Spleen (tissue), 11 donors: ENCODE data around the gene PTGIR. TPM values are rescaled to one million over a fixed set of nuclear protein-coding genes. Genes with fewer than 3 reads are reported as not detected.

Source experiments
- DNase-seq: peaks from one replicate; pipeline ENCODE4 v3.0.0-alpha.2; 2020
- H3K27ac ChIP-seq, 8 donors: fragments of 200-600 bp; sonication (generic) in 7 of 8; 1 replicate in 4 of 8; 2 replicates in 4 of 8; pipeline versions ENCODE4 v1.5.0 to v1.8.0; 2016 to 2021; ENCODE audit warnings: inconsistent platforms in 4 of 8, mild to moderate bottlenecking in 4 of 8, moderate library complexity in 1 of 8
- H3K27me3 ChIP-seq, 7 donors: fragments of 200-600 bp; sonication (generic) in 6 of 7; replicated peaks in 1 of 7; 1 replicate in 4 of 7; 2 replicates in 3 of 7; pipeline versions ENCODE4 v1.5.0 to v1.8.0; 2016 to 2021; ENCODE audit warnings: inconsistent platforms in 3 of 7, mild to moderate bottlenecking in 1 of 7
- H3K36me3 ChIP-seq, 6 donors: fragments of 200-600 bp; sonication (generic) in 5 of 6; 1 replicate in 4 of 6; 2 replicates in 2 of 6; pipeline versions ENCODE4 v1.5.0 to v1.8.0; 2016 to 2021; ENCODE audit warnings: inconsistent platforms in 2 of 6
- H3K4me1 ChIP-seq, 6 donors: fragments of 200-600 bp; sonication (generic) in 5 of 6; 1 replicate in 3 of 6; 2 replicates in 3 of 6; pipeline versions ENCODE4 v1.5.0 to v1.8.0; 2016 to 2021; ENCODE audit warnings: inconsistent platforms in 3 of 6
- H3K4me3 ChIP-seq, 8 donors: fragments of 200-600 bp; sonication (generic) in 7 of 8; 1 replicate in 4 of 8; 2 replicates in 4 of 8; pipeline versions ENCODE4 v1.5.0 to v1.8.0; 2016 to 2021; ENCODE audit warnings: inconsistent platforms in 4 of 8, mild to moderate bottlenecking in 4 of 8, moderate library complexity in 2 of 8
- H3K9me3 ChIP-seq, 8 donors: fragments of 200-600 bp; sonication (generic) in 7 of 8; 1 replicate in 4 of 8; 2 replicates in 4 of 8; pipeline versions ENCODE4 v1.5.0 to v1.8.0; 2016 to 2021; ENCODE audit warnings: inconsistent platforms in 4 of 8
- CTCF ChIP-seq, 11 experiments: fragments of 200-600 bp in 7 of 11; fragments of 450-650 bp in 4 of 11; sonication (generic) in 4 of 11; IDR thresholded peaks in 8 of 11; conservative IDR thresholded peaks in 3 of 11; 1 replicate in 7 of 11; 2 replicates in 4 of 11; pipeline versions ENCODE4 v1.4.0 to v1.8.0; 2016 to 2021; ENCODE audit warnings: antibody characterized with exemption in 11 of 11, inconsistent platforms in 4 of 11, mild to moderate bottlenecking in 1 of 11
- POLR2A ChIP-seq, 3 donors: fragments of 450-650 bp; IDR thresholded peaks; one replicate each; pipeline ENCODE4 v1.5.1; 2017; ENCODE audit warnings: antibody characterized with exemption in 3 of 3, mild to moderate bottlenecking in 1 of 3
- POLR2AphosphoS5 ChIP-seq, 3 donors: sonication (generic); formaldehyde crosslinking; IDR thresholded peaks; one replicate each; pipeline ENCODE4 v1.5.1; 2017; ENCODE audit warnings: antibody characterized with exemption in 3 of 3
- WGBS, 5 donors: extraction: QIAGEN DNeasy Blood & Tissue Kit in 3 of 5; methylation state at CpG; one replicate each; pipeline versions ENCODE4 v1.1.5 to v1.1.7; 2013 to 2018; 5-methylcytosine and 5-hydroxymethylcytosine counted together
- intact Hi-C: fragments of 100-400 bp; cut with DNase I; formaldehyde crosslinking; loops from one replicate; pipeline ENCODE4 v1.15.0; 2023; ENCODE audit warnings: low total_unique reads
- polyA plus RNA-seq, 3 donors: library from polyadenylated mRNA; stranded (reverse); fragments of 200-250 nt; gene quantifications; one replicate each; pipeline ENCODE4 v1.2.1, GENCODE V29; 2013
- total RNA-seq, 7 donors: library from RNA; depleted of rRNA in 3 of 7; stranded (reverse); fragments of >200 nt in 3 of 7; fragmentation: NEBNext Ultra II Directional in 4 of 7; extraction: Animal tissue kit (Norgen Biotek cat#: 25700) in 4 of 7; gene quantifications; one replicate each; pipeline versions ENCODE4 v1.1.0 to v1.2.1, GENCODE V29; 2016 to 2021
- donor health status: healthy with polysubstance abuse.
- donor health status: DM: no; HTN: no; CAD: no; lungs with moderate emphysema.
- donor health status: DM: no; HTN: no; CAD: no.
- donor health status: Bipolar disorder and iron deficiency.
- donor health status: healthy.
- donor health status: DM: no; HTN: no; CAD: no.
- donor health status: DM: yes; HTN: yes; CAD: no.

The PTGIR gene
- total and polyA plus RNA-seq, 10 donors: 5.4 to 18.6 (median 7.9) TPM

- DNase-seq: peak; percentile 75
- WGBS, 5 donors: 32 to 51% (median 40%) methylated on average over 19 to 34 of the region's 34 CpGs
- Histone ChIP-seq H3K4me1 (peaks cover 24 to 72% (median 52%) of the 10 kb centered on the region in 6 donors), H3K27ac (peak within 1 kb of the TSS in 1 of 8 donors; percentile 24), H3K4me3 (no peak within 1 kb of the TSS), H3K27me3 (peaks cover 0 to 87% (median 17%) of the 10 kb centered on the region in 7 donors), H3K36me3 (no peaks in the 10 kb centered on the region), H3K9me3 (no peaks in the 10 kb centered on the region)
- intact Hi-C loops: no loop called here
- TF ChIP-seq POLR2A (IDR thresholded peaks at IDR 0.05) (no peak), POLR2AphosphoS5 (IDR thresholded peaks at IDR 0.05) (no peak), CTCF (IDR thresholded peaks at IDR 0.05 in 8 of 11, conservative IDR thresholded peaks at IDR 0.05 in 3 of 11) (no peak)
These were observed 11.3 kb upstream of the PTGIR start, which contains the start of gene GNG8 for GRCh38 chr19:46635920-46636761. TSS of gene GNG8 (minus strand) at chr19:46636202. CDS start at chr19:46634682, 1,520 bp downstream.

DNA sequence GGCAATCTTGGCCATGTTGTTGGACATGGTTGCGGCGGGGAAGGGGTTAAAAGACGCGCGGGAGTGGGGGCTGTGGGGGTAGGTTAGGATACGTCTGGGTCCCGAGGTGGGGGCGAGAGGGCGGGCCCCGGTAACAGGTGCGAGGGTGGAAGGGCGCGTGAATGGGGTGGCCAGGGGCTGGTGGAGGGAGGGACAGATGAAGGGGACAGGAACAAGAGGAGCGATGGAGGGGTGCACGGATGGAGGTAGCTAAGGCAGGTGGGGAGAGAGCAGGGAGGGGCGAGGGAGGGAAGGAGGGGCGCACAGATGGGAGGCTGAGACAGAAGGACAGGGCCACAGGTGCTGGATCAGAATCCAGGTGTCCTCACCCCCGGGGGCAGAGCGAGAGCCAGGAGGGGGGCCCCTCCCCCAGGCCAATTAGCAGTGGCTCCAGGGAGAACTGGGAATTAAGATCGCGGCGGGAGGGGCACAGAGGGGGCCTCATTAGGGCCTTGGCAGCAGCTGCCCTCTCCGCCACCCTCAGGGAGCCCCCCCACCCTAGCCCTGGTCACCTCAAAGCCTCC lies 9.8 kb upstream of the PTGIR start:
- Histone ChIP-seq H3K4me1 (peaks cover 21 to 74% (median 51%) of the 10 kb centered on the region in 6 donors), H3K27me3 (peaks cover 0 to 74% (median 12%) of the 10 kb centered on the region in 7 donors), H3K36me3 (no peaks in the 10 kb centered on the region), H3K4me3 (peak overlapping the region in 4 of 8 donors; percentile 16 to 61 (median 22)), H3K27ac (peak overlapping the region in 1 of 8 donors; percentile 45), H3K9me3 (no peaks in the 10 kb centered on the region)
- DNase-seq: peak; percentile 74
- intact Hi-C loops: no loop called here
- 6 to 10% (median 7%) methylated on average over 23 of the region's 23 CpGs for WGBS, 5 donors
- no peak for TF ChIP-seq CTCF (IDR thresholded peaks at IDR 0.05 in 8 of 11, conservative IDR thresholded peaks at IDR 0.05 in 3 of 11)
- no peak for TF ChIP-seq POLR2AphosphoS5 (IDR thresholded peaks at IDR 0.05)
- TF ChIP-seq POLR2A (IDR thresholded peaks at IDR 0.05): no peak

GRCh38 chr19:46634045-46634655 lies 9.3 kb upstream of the PTGIR start:
- Histone ChIP-seq H3K9me3 (no peaks in the 10 kb centered on the region), H3K4me3 (peak overlapping the region in 6 of 8 donors; percentile 21 to 61 (median 24)), H3K36me3 (no peaks in the 10 kb centered on the region), H3K27ac (peak overlapping the region in 2 of 8 donors; percentile 21 to 53), H3K4me1 (peaks cover 15 to 74% (median 50%) of the 10 kb centered on the region in 6 donors), H3K27me3 (peaks cover 0 to 68% (median 7%) of the 10 kb centered on the region in 7 donors)
- WGBS, 5 donors: 4 to 7% (median 5%) methylated on average over 33 to 38 of the region's 38 CpGs
- peak; percentile 94 for DNase-seq
- intact Hi-C loops: no loop called here
- TF ChIP-seq POLR2A (IDR thresholded peaks at IDR 0.05) (no peak), POLR2AphosphoS5 (IDR thresholded peaks at IDR 0.05) (peak; percentile 36 to 53 (median 42))

DNA sequence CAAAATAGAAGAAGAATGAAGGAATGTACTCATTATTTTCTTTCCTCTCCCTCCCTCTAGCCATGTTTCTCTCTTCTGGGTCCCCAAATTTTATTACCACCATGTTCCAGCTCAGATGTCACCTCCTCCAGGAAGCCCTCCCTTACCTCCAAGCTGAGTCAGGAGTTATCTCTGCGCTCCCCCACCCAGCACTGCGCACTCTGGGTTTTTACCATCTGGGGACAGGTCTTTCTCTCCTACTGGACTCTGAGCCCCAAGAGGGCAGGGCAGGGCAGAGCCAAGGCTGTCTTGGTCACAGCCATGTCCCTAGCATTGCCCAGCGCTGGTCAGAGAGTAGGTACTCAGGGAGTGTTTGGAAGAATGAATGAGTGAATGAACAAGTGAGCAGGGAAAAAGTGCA lies 8.2 kb upstream of the PTGIR start:
- Histone ChIP-seq H3K36me3 (no peaks in the 10 kb centered on the region), H3K27ac (no peak overlapping the region), H3K9me3 (no peaks in the 10 kb centered on the region), H3K4me3 (peak overlapping the region in 1 of 8 donors; percentile 24), H3K27me3 (peaks cover 0 to 58% (median 7%) of the 10 kb centered on the region in 7 donors), H3K4me1 (peaks cover 8 to 69% (median 41%) of the 10 kb centered on the region in 6 donors)
- TF ChIP-seq POLR2AphosphoS5 (IDR thresholded peaks at IDR 0.05) (no peak), POLR2A (IDR thresholded peaks at IDR 0.05) (no peak), CTCF (IDR thresholded peaks at IDR 0.05 in 8 of 11, conservative IDR thresholded peaks at IDR 0.05 in 3 of 11) (no peak)
- 88 to 99% (median 93%) methylated on average over 3 of the region's 3 CpGs for WGBS, 5 donors
- DNase-seq: no peak
- intact Hi-C loops: no loop called here
